GM19328 (cell line): ENCODE data around the gene TUBB.
A peak's percentile ranks its signal among the peaks of the same experiment; 100 is the strongest.
"Not testable (repeated sequence)": the region's sequence is repeated elsewhere in the genome, so short reads cannot be mapped to it uniquely, and the experiment has no call there.

ENCODE experiments used
- ATAC-seq: cut with Tn5 transposase; IDR thresholded peaks from one replicate; pipeline ENCODE4 v1.9.1; 2021; ENCODE audit warnings: mild to moderate bottlenecking, moderate library complexity; ENCODE audit not compliant: unreplicated experiment

The TUBB gene

GRCh38 chr6:30717129-30717844 lies 2.9 kb upstream of the TUBB start, which contains the start of gene MDC1:
TSS of gene MDC1 (minus strand) at chr6:30717281. CDS start at chr6:30715175, 2,106 bp downstream.
- peak; percentile 68 for ATAC-seq

DNA sequence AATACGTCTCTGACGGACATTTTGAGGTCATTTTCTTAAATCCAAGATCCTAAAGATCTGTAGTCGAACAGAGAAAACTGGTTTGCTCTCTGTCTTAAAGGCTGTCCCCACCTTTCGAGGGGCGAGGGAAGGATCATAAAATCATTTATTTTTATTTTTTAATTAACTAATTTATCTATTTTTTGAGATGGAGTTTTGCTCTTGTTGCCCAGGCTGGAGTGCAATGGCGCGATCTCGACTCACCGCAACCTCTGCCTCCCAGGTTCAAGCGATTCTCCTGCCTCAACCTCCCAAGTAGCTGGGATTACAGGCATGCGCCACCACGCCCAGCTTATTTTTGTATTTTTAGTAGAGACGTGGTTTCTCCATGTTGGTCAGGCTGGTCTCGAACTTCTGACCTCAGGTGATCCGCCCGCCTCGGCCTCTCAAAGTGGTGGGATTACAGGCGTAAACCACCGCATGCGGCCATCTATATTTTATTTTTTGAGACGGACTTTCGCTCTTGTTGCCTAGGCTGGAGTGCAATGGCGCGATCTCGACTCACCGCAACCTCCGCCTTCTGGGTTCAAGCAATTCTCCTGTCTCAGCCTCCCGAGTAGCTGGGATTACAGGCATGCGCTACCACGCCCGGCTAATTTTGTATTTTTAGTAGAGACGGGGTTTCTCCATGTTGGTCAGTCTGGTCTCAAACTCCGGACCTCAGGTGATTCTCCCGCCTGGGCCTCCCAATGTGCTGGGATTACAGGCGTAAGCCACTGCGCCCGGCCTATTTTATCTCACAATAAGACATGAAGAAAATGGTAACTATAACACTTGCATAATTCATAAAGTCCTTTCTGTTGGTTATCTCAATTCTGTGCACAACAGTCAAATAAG lies 2.1 kb upstream of the TUBB start:
- not testable (repeated sequence) for ATAC-seq

DNA sequence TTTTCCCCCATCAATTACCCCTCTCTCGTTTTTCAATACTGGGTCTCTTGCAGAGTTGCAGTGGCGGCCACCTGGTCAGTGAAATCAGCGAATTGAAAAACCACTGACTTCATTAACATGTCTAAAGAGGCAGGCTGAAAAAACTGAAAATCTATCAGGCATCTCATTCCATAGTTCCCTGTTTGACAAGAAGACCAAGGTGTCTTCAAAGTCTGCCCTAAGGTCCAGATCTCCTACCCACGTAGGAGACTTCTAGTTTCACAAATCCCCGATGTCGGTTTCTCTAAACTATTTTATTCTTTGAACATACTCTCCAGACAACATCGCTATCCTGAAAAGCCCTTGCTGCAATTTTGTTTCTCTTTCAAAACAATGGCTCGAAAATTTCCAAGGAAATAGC lies 796 bp upstream of the TUBB start:
- ATAC-seq: no peak

GRCh38 chr6:30720738-30721197 lies 616 bp downstream of the TUBB start:
- no peak for ATAC-seq

- peak; percentile 30 for ATAC-seq
These were observed 1.3 kb downstream of the TUBB start for GRCh38 chr6:30721198-30722024.

DNA sequence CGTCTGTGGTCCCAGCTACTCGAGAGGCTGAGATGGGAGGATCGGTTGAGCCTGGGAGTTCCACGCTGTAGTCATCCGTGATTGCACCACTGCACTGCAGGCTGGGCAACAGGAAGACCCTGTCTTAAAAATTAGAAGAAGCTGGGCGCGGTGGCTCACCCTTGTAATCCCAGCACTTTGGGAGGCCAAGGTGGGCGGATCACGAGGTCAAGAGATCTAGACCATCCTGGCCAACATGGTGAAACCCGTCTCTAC lies 1.8 kb downstream of the TUBB start:
- ATAC-seq: not testable (repeated sequence)

- no peak for ATAC-seq
These were observed 2.3 kb downstream of the TUBB start for GRCh38 chr6:30722280-30723112.

DNA sequence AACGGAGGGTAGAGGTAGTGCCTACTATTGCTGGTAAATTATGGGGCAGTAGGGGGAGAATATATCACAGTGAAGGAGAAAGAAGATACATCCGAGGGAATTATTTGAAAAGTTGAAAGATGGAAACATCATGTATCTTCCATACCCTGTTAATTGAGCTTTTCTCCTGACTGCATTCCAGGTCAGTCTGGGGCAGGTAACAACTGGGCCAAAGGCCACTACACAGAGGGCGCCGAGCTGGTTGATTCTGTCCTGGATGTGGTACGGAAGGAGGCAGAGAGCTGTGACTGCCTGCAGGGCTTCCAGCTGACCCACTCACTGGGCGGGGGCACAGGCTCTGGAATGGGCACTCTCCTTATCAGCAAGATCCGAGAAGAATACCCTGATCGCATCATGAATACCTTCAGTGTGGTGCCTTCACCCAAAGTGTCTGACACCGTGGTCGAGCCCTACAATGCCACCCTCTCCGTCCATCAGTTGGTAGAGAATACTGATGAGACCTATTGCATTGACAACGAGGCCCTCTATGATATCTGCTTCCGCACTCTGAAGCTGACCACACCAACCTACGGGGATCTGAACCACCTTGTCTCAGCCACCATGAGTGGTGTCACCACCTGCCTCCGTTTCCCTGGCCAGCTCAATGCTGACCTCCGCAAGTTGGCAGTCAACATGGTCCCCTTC lies 3.1 kb downstream of the TUBB start:
- ATAC-seq: not testable (repeated sequence)

DNA sequence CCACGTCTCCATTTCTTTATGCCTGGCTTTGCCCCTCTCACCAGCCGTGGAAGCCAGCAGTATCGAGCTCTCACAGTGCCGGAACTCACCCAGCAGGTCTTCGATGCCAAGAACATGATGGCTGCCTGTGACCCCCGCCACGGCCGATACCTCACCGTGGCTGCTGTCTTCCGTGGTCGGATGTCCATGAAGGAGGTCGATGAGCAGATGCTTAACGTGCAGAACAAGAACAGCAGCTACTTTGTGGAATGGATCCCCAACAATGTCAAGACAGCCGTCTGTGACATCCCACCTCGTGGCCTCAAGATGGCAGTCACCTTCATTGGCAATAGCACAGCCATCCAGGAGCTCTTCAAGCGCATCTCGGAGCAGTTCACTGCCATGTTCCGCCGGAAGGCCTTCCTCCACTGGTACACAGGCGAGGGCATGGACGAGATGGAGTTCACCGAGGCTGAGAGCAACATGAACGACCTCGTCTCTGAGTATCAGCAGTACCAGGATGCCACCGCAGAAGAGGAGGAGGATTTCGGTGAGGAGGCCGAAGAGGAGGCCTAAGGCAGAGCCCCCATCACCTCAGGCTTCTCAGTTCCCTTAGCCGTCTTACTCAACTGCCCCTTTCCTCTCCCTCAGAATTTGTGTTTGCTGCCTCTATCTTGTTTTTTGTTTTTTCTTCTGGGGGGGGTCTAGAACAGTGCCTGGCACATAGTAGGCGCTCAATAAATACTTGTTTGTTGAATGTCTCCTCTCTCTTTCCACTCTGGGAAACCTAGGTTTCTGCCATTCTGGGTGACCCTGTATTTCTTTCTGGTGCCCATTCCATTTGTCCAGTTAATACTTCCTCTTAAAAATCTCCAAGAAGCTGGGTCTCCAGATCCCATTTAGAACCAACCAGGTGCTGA lies 3.9 kb downstream of the TUBB start:
- ATAC-seq: not testable (repeated sequence)

- no peak for ATAC-seq
These were observed 4.9 kb downstream of the TUBB start for GRCh38 chr6:30724906-30725667.

DNA sequence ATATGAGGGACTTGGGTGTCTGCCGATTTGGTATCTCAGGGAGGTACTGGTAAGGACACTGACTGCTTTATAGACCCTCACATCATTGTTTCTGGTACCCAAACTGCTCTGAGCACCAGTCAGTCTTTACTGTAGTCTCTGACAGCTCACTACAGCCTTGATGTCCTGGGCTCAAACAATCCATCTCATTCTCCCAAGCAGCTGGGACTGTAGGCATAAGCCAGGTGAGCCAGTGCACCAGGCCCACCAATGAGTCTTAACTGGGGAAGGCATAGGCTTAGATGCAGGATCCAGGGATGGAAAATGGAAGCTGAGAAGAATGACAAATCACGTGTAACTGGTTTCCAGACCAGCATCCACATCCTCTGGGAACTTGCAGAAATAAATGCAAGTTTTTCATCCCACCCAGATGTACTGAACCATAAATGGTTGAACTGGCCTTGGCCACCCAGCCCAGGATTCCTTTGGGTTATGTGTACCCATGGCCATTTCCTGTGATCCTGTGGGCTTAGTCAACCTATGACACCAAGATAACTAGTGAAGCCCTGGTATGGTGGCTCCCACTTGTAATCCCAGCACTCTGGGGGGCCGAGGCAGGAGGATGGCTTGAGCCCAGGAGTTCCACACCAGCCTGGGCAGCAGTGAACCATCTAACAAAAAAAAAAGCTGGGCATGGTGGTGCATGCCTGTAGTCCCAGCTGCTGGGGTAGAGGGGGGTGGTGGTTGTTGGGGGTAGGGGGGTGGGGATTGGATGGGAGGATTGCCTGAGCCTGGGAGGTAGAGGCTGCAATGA lies 5.8 kb downstream of the TUBB start:
- no peak for ATAC-seq

DNA sequence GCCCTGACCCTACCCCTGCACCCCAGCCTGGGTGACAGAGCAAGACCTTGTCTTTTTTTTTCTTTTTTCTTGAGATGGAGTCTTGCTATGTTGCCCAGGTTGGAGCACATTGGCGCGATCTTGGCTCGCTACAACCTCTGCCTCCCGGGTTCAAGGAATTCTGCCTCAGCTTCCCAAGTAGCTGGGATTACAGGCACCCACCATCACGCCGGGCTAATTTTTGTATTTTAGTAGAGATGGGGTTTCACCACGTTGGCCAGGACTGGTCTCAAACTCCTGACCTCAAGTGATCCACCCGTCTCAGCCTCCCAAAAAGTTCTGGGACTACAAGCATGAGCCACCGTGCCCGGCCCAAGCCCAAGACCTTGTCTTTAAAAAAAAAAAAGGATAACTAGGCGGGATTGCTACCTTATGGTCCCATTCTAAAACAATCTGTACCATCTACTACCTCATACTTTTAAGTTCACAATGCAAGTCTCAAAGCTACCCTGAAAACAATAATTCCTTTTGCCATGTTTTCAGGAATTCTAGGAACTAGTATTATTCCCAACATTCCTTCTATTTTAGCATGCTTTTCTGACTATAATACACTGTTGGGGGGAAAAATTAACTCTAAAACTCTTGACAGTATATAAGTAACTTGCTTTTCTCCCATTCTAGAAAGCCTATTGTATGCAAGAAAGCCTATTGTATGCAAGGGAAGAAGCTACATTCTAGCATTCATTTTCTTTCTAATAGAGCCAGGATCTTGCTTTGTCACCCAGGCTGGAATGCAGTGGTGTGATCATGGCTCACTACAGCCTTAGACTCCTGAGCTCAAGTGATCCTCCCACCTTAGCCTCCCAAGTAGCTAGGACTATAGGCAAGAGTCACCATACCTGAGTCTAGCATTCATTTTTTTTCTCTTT lies 6.6 kb downstream of the TUBB start:
- ATAC-seq: no peak

GRCh38 chr6:30727920-30728553 lies 7.9 kb downstream of the TUBB start:
- no peak for ATAC-seq

- ATAC-seq: no peak
These were observed 10.7 kb downstream of the TUBB start for GRCh38 chr6:30730601-30731435.
